ENCODE measurements around the gene CAMK4.

Gene CAMK4

DNA sequence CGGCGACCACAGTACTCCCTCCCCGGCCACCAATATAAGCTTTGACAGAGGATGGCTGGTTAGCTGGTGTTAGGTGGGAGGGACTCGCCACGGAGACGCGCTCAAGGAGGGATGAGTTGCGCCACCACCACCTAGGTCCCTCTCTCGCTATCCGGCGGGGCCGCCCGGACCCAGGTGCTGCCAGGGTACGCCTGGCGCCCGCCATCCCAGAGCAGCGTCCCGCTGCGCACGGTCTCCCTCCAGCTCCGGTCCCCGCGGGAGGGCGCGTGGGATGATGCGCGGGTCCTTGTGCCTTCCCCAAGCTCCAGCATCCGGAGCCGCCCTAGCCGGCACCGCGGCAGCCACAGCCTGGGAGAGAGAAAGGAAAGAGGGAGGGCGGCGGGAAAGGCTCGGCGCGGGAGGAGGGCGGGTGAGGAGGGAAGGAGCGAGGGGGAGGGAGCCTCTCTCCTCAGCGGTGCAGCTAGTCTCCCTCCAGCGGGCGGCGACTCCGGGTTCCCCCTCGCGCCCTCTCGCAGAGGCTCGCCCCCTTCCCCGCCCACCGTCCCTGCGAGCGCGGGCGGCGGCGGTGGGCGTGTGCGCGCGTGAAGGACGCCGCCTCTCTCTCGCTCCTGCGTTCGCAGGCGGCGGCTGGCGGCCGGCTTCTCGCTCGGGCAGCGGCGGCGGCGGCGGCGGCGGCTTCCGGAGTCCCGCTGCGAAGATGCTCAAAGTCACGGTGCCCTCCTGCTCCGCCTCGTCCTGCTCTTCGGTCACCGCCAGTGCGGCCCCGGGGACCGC lies at the start of gene CAMK4:
TSS of gene CAMK4 (plus strand) at position 598 of the 774 bp plus-strand sequence. CDS start at position 698, 100 bp downstream.
- DNase-seq = peak; percentile 64 to 79

- no peak for DNase-seq
Observed at GRCh38 chr5:111183064-111183463, 41.1 kb upstream of the CAMK4 start.

DNA sequence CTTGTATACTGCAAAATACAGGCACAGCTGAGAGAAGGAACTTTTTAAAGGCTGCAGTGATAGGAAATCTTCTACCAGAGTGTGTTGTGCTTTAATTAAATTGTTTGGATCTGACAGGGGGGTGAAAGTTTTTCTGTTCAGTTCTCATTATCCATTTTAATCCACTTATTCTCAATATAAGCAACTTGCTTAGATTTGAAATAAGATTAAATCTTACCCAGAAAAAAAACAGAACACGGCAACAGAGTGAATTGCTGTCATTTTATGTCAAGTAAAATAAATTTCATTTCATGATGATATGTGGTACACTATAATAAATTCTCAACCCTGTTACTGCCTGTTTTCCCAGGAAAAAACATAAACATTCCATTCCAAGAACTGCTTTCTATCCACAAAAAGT lies 37.1 kb upstream of the CAMK4 start:
- DNase-seq = no peak

- DNase-seq = no peak
Observed at GRCh38 chr5:111194053-111194452, 30.1 kb upstream of the CAMK4 start.

DNA sequence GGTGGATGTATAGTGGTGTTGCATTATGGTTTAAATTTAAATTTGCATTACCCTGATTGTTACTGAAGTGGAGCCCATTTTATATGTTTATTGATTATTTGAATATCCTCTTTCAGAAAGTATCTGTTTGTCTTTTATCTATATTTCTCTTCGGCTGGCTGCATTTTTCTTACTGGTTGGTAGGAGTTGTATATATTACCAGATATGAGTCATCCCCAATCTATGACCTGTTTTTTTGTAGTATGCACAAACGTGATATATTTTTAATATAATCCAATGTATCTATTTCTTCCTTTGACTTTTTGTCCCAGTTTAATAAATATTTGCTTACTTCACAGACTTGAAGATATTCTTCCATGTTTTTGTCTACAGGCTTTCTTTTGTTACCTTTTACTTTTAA lies 29.3 kb upstream of the CAMK4 start:
- no peak for DNase-seq

GRCh38 chr5:111197523-111197922 lies 26.7 kb upstream of the CAMK4 start:
- peak; percentile 4 to 41 for DNase-seq

GRCh38 chr5:111198281-111198966 lies 25.8 kb upstream of the CAMK4 start:
- no peak for DNase-seq

DNA sequence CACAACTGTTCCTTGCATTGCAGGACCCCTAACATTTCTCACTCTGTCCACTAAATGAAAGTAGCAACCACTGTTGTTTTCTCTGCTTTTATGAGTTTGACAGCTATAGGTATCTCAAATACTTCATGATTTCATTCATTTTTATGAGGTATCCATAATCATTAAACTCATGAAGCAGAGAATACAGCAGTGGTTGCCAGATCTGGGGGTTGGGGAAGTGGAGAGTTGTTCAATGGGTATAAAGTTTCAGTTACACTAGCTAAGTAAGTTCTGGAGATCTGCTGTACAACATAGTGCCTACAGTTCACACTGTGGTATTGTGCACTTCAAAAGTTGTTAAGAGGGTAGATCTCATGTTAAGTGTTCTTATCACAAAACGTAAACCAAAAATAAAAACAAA lies 23.4 kb upstream of the CAMK4 start:
- DNase-seq = no peak

GRCh38 chr5:111201705-111202104 lies 22.5 kb upstream of the CAMK4 start:
- no peak for DNase-seq

- DNase-seq = no peak
Observed at GRCh38 chr5:111211341-111211740, 12.8 kb upstream of the CAMK4 start.

- no peak for DNase-seq
Observed at GRCh38 chr5:111214052-111214742, 10.0 kb upstream of the CAMK4 start.

DNA sequence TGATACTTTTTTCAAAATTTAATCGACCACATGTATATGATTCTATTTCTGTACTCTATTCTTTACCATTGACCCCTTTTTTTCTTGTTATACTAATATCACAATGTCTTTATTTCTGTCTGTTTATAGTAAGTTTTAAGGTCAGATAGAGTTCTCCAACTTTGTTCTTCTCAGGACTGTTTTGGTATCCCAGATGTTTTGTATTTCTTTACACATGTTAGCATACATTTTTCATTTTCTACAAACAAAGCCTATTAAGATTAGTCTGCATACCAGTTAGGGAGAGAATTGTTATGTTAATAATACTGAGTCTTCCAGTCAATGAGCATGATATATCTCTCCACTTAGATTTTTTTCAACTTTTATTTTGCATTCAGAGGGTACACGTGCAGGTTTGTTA lies 8.2 kb upstream of the CAMK4 start:
- DNase-seq = no peak

- no peak for DNase-seq
Observed at GRCh38 chr5:111221139-111221538, 3.0 kb upstream of the CAMK4 start.

GRCh38 chr5:111223101-111223786 lies 940 bp upstream of the CAMK4 start:
- no peak for DNase-seq

- DNase-seq = peak in 1 of 2 experiments; percentile 24
Observed at GRCh38 chr5:111224561-111225345, 569 bp downstream of the CAMK4 start.

DNA sequence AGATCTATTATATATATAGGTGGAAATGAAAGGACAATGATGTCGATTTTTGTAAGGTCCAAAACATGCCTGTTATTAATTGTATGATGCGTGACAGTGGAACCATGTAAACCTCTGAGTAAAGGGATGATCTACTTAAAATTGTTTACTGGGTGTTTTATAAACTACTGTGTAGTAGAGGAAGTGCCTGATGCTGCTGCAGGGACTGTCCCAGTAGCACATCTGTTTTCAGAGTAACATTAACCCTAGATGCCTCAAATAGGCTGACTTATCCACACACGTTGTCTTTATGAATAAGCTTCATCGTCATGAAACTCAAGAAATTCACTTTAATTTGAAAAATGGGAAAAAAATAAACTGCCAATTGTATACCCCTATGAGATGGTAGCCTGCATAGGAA lies 1.7 kb downstream of the CAMK4 start:
- no peak for DNase-seq

- no peak for DNase-seq
Observed at GRCh38 chr5:111226556-111226955, 2.4 kb downstream of the CAMK4 start.

GRCh38 chr5:111227226-111227782 lies 3.1 kb downstream of the CAMK4 start:
- DNase-seq = no peak

DNA sequence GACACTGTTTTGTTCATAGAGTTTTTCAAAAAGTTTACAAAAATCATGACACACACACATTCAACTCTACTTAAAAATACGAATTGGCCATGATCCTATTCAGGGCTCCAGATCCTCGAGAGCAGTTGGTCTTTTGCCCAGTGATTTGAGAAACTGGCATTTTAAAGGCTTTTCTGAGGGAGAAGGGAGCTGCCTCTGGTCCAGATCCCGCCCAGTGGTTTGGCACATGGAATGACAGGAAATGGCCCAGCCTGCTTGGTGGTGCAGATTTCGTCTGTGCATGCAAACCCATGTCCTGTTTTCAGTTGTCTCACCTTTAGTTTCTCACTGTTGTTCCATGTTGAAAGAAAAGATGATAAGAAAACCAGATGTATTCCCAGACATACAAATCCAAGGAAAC lies 3.6 kb downstream of the CAMK4 start:
- peak; percentile 90 to 93 for DNase-seq

DNA sequence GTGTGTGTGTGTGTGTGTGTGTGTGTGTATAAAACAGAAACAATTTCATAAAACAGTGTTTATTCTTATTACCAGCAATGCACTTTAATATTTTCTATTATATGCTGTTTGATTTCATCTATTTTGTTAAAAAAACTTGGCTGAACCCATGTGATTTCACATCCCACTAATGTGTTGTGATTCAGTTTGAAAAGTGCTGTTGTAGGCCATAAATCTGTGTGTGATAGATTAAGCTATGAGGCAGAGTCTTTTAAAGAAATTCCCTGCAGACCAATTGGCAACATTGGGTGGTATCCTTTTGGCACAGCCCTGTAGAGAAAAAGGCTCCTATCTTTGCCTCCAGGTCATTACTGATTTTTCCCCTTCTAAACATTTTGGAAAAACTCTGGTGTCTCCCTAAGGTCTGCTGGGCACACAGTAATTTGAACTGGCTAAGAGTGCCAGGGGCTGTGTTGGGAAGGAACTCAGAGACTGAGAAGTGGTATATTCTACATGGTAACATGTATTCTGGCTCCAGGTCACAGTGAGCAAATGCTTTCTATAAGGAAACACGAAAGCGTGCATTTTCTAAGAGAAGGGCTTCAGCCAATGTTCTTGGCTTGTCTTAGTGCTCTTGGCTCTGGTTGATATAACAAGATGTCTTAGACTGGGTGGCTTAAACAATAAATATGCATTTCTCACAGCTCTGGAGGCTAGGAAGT lies 4.5 kb downstream of the CAMK4 start:
- peak; percentile 42 to 81 for DNase-seq

DNA sequence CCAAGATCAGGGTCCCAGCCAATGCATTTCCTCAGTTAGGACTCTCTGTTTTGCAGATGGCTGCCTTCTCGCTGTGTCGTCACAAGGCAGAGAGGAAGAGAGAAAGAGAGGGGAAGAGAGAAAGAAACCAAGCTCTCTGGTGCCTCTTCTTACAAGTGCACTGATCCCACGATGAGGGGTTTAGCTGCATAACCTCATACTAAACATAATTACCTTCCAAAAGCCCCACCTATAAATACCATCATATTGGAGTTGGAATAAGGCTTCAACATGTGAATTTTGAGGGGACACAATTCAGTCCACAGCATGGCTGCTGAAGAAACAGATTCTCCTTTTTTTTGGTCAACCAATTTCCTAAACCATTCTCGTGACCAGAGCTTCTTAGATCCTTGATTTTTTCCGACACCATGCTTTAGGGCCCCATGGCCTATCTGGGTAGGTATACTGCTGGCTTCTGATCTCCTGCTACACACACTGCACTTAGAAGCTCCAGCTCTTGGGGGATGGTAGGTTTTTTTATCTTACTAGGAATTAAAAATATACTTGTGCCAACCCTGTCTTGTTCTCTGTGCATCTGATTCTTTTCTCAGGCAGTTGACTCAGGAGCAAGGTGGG lies 5.1 kb downstream of the CAMK4 start:
- no peak for DNase-seq

Measured in NCI-H446 (cell line).